ENCODE results near the gene KCP.

Gene KCP

DNA sequence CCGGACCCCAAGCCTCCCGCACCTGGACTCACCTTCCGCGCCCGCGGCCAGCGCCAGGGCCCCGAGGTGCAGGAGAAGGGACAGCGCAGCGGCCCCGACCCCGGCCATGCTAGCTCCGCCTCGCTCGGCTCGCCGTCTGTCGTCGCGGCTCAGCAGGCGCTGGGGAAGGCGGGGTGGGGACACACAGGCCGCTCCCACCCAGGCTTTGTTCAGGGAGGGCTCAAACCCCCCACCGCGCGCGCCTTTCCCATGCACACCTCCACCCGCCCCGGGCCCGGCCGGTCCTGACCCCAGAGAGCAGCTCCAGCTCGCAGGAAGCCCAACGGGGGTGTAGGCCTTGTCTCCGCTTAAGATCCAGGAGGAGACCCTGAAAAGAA is at the start of gene KCP:
Gene KCP (minus strand): TSS at position 141 of the 377 bp plus-strand sequence. CDS start 33 bp downstream, at position 108.
- no peak for DNase-seq (ENCODE audit: low spot score in 2 of 2)
- peaks cover 5% of the 10 kb centered on the region for H3K4me1 Mint-ChIP-seq
- H3K4me3 Mint-ChIP-seq: no peak within 1 kb of the TSS
- H3K9me3 Mint-ChIP-seq: no peaks in the 10 kb centered on the region
- no peak for ATAC-seq (replicated peaks; ENCODE audit: extremely low read depth, poor library complexity, severe bottlenecking)
- H3K27ac Mint-ChIP-seq (ENCODE audit: low read depth): peak within 1 kb of the TSS; percentile 22
- H3K36me3 Mint-ChIP-seq (ENCODE audit: insufficient read depth): no peaks in the 10 kb centered on the region
- peaks cover 90% of the 10 kb centered on the region for H3K27me3 Mint-ChIP-seq

- ATAC-seq (replicated peaks; ENCODE audit: extremely low read depth, poor library complexity, severe bottlenecking) (no peak), DNase-seq (ENCODE audit: low spot score in 2 of 2) (no peak)
- Mint-ChIP-seq H3K4me3 (no peak overlapping the region), H3K27ac (ENCODE audit: low read depth) (no peak overlapping the region), H3K27me3 (no peaks in the 10 kb centered on the region), H3K36me3 (ENCODE audit: insufficient read depth) (peaks cover 59% of the 10 kb centered on the region), H3K9me3 (no peaks in the 10 kb centered on the region), H3K4me1 (no peaks in the 10 kb centered on the region)
Observed at GRCh38 chr7:128959296-128959695, 48.8 kb upstream of the KCP start.

- H3K36me3 Mint-ChIP-seq (ENCODE audit: insufficient read depth): peaks cover 58% of the 10 kb centered on the region
- H3K4me1 Mint-ChIP-seq: no peaks in the 10 kb centered on the region
- H3K27ac Mint-ChIP-seq (ENCODE audit: low read depth): no peak overlapping the region
- H3K4me3 Mint-ChIP-seq: no peak overlapping the region
- ATAC-seq (replicated peaks; ENCODE audit: extremely low read depth, poor library complexity, severe bottlenecking) (no peak), DNase-seq (ENCODE audit: low spot score in 2 of 2) (no peak)
- no peaks in the 10 kb centered on the region for H3K9me3 Mint-ChIP-seq
- no peaks in the 10 kb centered on the region for H3K27me3 Mint-ChIP-seq
Observed at GRCh38 chr7:128955981-128956380, 45.5 kb upstream of the KCP start.

GRCh38 chr7:128954830-128955802 is 44.6 kb upstream of the KCP start:
- no peaks in the 10 kb centered on the region for H3K27me3 Mint-ChIP-seq
- H3K9me3 Mint-ChIP-seq: no peaks in the 10 kb centered on the region
- DNase-seq (ENCODE audit: low spot score in 2 of 2) (no peak), ATAC-seq (replicated peaks; ENCODE audit: extremely low read depth, poor library complexity, severe bottlenecking) (no peak)
- no peak overlapping the region for H3K4me3 Mint-ChIP-seq
- no peaks in the 10 kb centered on the region for H3K4me1 Mint-ChIP-seq
- peak overlapping the region; percentile 16 for H3K27ac Mint-ChIP-seq (ENCODE audit: low read depth)
- H3K36me3 Mint-ChIP-seq (ENCODE audit: insufficient read depth): peaks cover 56% of the 10 kb centered on the region

- H3K4me1 Mint-ChIP-seq: no peaks in the 10 kb centered on the region
- H3K27ac Mint-ChIP-seq (ENCODE audit: low read depth): peak overlapping the region; percentile 16
- ATAC-seq (replicated peaks; ENCODE audit: extremely low read depth, poor library complexity, severe bottlenecking) (no peak), DNase-seq (ENCODE audit: low spot score in 2 of 2) (no peak)
- H3K4me3 Mint-ChIP-seq: no peak overlapping the region
- peaks cover 49% of the 10 kb centered on the region for H3K36me3 Mint-ChIP-seq (ENCODE audit: insufficient read depth)
- H3K9me3 Mint-ChIP-seq: no peaks in the 10 kb centered on the region
- no peaks in the 10 kb centered on the region for H3K27me3 Mint-ChIP-seq
Observed at GRCh38 chr7:128954150-128954549, 43.6 kb upstream of the KCP start.

GRCh38 chr7:128951296-128951695 is 40.8 kb upstream of the KCP start:
- Mint-ChIP-seq H3K9me3 (no peaks in the 10 kb centered on the region), H3K4me3 (no peak overlapping the region), H3K4me1 (no peaks in the 10 kb centered on the region), H3K27ac (ENCODE audit: low read depth) (no peak overlapping the region), H3K27me3 (no peaks in the 10 kb centered on the region), H3K36me3 (ENCODE audit: insufficient read depth) (peaks cover 31% of the 10 kb centered on the region)
- DNase-seq (ENCODE audit: low spot score in 2 of 2): no peak
- no peak for ATAC-seq (replicated peaks; ENCODE audit: extremely low read depth, poor library complexity, severe bottlenecking)

DNA sequence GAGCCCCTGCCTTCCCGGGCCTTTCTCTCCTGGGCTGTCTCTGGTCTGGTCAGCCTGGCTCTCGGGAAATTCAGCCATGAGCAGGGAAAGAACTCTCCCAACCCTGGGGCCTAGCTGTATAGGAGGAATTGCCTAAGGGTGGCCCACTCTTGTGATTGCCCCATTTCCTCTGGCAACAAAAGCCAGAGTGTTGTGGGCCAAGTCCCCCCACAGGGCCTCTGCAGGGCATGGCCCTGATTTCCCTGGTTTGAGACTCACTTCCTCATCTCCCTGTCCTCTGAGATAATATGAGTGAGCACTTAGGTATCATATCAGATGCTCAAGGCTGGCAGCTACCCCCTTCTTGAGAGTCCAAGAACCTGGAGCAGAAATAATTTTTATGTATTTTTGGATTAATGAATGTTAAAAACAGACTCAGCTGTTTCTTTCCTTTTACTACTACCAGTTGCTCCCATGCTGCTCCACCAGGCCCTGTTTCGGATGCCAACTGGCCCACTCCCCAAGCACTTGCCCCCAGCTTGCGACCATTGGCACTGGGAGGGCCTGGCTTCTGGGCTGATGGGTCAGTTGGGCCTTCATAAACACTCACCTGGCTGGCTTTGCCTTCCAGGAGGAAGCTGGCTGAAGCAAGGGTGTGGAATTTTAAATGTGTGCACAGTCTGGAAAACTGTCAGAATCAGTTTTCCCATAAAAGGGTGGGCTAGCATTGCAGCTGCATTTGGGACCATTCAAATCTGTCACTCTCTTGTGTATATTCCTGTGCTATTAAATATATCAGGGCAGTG is 38.7 kb upstream of the KCP start:
- Mint-ChIP-seq H3K4me1 (no peaks in the 10 kb centered on the region), H3K27me3 (no peaks in the 10 kb centered on the region), H3K36me3 (ENCODE audit: insufficient read depth) (peaks cover 18% of the 10 kb centered on the region), H3K9me3 (no peaks in the 10 kb centered on the region), H3K4me3 (no peak overlapping the region), H3K27ac (ENCODE audit: low read depth) (no peak overlapping the region)
- no peak for DNase-seq (ENCODE audit: low spot score in 2 of 2)
- no peak for ATAC-seq (replicated peaks; ENCODE audit: extremely low read depth, poor library complexity, severe bottlenecking)

- Mint-ChIP-seq H3K27me3 (no peaks in the 10 kb centered on the region), H3K36me3 (ENCODE audit: insufficient read depth) (peaks cover 16% of the 10 kb centered on the region), H3K4me1 (no peaks in the 10 kb centered on the region), H3K9me3 (no peaks in the 10 kb centered on the region), H3K27ac (ENCODE audit: low read depth) (no peak overlapping the region), H3K4me3 (no peak overlapping the region)
- DNase-seq (ENCODE audit: low spot score in 2 of 2) (no peak), ATAC-seq (replicated peaks; ENCODE audit: extremely low read depth, poor library complexity, severe bottlenecking) (no peak)
Observed at GRCh38 chr7:128948312-128948973, 37.9 kb upstream of the KCP start.

- Mint-ChIP-seq H3K27ac (ENCODE audit: low read depth) (no peak overlapping the region), H3K4me1 (no peaks in the 10 kb centered on the region), H3K9me3 (no peaks in the 10 kb centered on the region), H3K4me3 (no peak overlapping the region), H3K36me3 (ENCODE audit: insufficient read depth) (peaks cover 14% of the 10 kb centered on the region), H3K27me3 (no peaks in the 10 kb centered on the region)
- ATAC-seq (replicated peaks; ENCODE audit: extremely low read depth, poor library complexity, severe bottlenecking): no peak
- no peak for DNase-seq (ENCODE audit: low spot score in 2 of 2)
Observed at GRCh38 chr7:128947854-128948253, 37.3 kb upstream of the KCP start.

DNA sequence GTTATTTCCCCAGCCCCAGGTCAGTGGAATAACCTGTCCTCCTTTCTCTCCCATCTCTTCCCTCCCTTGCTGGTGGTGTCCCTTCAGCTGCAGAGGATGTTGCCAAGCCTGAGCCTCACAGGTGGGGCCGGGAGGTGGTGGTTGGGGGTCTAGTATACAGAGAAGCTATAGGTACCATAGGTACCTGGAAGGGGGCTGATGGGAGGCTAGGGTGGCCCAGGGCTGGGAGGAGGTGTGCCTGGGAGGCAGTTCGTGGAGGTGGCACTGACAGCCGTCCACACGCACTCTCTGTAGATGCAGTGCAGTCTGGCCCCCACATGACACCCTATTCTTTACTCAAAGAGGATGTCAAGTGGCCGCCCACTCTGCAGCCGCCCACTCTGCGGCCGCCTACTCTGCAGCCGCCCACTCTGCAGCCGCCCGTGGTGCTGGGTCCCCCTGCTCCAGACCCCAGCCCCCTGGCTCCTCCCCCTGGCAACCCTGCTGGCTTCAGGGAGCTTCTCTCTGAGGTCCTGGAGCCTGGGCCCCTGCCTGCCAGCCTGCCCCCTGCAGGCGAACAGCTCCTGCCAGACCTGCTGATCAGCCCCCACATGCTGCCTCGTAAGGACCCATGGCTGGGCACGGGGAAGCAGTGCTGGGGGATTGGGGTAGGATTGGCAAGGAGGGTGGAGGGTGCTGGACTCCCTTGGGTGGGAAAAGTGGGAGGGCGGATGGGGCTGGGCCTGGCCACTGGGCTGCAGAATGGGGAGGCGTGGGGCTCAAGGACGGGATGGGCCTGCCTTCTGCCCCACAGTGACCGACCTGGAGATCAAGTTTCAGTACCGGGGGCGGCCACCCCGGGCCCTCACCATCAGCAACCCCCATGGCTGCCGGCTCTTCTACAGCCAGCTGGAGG is 36.7 kb upstream of the KCP start:
- Mint-ChIP-seq H3K27me3 (no peaks in the 10 kb centered on the region), H3K4me1 (no peaks in the 10 kb centered on the region), H3K36me3 (ENCODE audit: insufficient read depth) (peaks cover 10% of the 10 kb centered on the region), H3K4me3 (no peak overlapping the region), H3K27ac (ENCODE audit: low read depth) (no peak overlapping the region), H3K9me3 (no peaks in the 10 kb centered on the region)
- ATAC-seq (replicated peaks; ENCODE audit: extremely low read depth, poor library complexity, severe bottlenecking): no peak
- no peak for DNase-seq (ENCODE audit: low spot score in 2 of 2)

DNA sequence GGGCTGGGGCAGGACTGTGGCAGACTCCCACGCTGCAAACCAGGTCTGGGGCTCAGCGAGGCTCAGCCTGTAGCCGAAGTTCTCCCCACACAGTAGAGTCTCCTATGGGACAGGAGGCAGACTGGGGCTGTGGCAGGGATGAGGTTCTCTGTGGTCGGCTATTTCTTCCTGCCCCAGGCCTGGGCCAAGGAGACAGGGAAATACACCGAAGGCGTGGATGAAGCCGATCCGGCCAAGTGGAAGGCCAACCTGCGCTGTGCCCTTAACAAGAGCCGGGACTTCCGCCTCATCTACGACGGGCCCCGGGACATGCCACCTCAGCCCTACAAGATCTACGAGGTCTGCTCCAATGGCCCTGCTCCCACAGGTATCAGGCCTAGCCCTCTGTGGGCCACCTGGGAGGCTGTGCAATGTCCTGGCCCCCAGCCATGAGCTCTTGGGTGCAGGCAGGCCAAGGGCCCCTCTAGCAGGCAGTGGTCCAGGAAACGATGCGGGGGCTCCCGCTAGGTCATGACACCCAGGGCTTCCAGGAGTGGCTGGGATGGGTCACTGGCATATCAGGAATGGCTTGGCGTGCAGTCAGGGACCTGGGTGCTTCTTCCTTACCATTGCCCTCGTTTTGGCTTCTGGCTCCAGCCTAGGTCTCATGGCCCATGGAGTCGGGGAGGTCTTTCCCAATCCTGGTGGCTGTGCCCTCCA is 35.3 kb upstream of the KCP start:
- DNase-seq (ENCODE audit: low spot score in 2 of 2): no peak
- no peaks in the 10 kb centered on the region for H3K27me3 Mint-ChIP-seq
- peaks cover 8% of the 10 kb centered on the region for H3K4me1 Mint-ChIP-seq
- H3K36me3 Mint-ChIP-seq (ENCODE audit: insufficient read depth): peaks cover 9% of the 10 kb centered on the region
- ATAC-seq (replicated peaks; ENCODE audit: extremely low read depth, poor library complexity, severe bottlenecking): no peak
- H3K27ac Mint-ChIP-seq (ENCODE audit: low read depth): no peak overlapping the region
- H3K9me3 Mint-ChIP-seq: no peaks in the 10 kb centered on the region
- H3K4me3 Mint-ChIP-seq: no peak overlapping the region

All from central memory CD8-positive, alpha-beta T cell (primary cell).